Adrenal gland (tissue), 5 donors: Measurements from ENCODE around the gene MSRB2.

Experiments
- CTCF ChIP-seq, 6 experiments: fragments of 450-650 bp in 4 of 6; fragments of 200-600 bp in 2 of 6; sonication (generic) in 1 of 6; IDR thresholded peaks; 1 replicate in 5 of 6; 2 replicates in 1 of 6; pipeline versions ENCODE4 v1.5.1 to v1.8.0; 2016 to 2021; ENCODE audit warnings: antibody characterized with exemption in 6 of 6, mild to moderate bottlenecking in 2 of 6, moderate library complexity in 1 of 6
- POLR2A ChIP-seq, 2 donors: fragments of 450-650 bp; IDR thresholded peaks; one replicate each; pipeline ENCODE4 v1.6.1; 2017; ENCODE audit warnings: antibody characterized with exemption in 2 of 2, mild to moderate bottlenecking in 2 of 2, moderate library complexity in 1 of 2
- donor health status: DM: no; HTN: no; CAD: no.

DNA sequence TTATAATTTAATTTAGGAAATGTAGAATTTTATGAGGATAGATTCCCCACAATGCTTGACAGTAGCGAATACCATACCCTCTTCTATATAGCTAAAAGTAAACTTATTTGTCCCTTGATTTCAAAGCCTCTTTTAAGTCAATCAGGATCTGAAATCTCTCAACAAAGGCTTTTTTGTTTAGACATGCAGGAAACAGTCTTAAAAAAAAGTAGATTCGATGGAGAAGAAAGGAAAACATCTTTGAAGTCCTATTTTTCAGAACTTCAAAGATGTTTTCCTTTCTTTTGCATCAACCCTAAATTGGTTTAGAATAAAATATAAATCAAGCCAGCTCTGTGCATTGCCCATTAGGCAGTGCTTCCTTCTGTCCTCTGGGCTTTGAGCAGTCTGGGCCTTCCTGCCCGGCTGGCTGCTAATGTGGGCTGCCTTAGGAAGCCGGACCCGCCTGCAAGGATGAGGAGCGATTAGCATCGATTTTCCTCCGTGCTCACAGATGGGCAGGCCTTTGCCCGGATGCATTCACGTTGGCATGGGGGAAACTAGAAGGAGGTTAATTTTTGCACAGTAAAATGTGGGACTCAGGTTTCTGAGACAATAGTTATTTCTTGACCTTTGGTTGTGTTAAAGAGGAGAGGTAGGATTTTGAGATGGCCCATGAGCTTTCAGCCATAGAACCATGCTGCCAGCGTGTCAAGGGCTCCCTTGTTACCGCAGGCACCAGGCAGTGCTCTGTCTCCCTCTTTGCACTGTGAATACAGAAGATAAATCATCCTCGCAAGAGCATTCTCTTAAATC lies 15.5 kb downstream of the MSRB2 start:
- TF ChIP-seq CTCF (IDR thresholded peaks at IDR 0.05) (no peak), POLR2A (IDR thresholded peaks at IDR 0.05) (no peak)
